GM12878 (cell line): ENCODE measurements around the gene CNOT8. TPM values are rescaled to one million over a fixed set of nuclear protein-coding genes. Genes with fewer than 3 reads are reported as not detected.

Experiments
- ATAC-seq: fragments of 200-7000 bp; cut with Tn5 transposase; 3 replicates; pipeline ENCODE4 v1.9.1; 2020; ENCODE audit warnings: mild to moderate bottlenecking, moderate library complexity
- BruUV-seq: library from RNA; stranded (reverse); fragments of 400-500 nt; replicated peaks from 2 replicates; lab custom pipeline; 2021; lab: Mats Ljungman, UMichigan
- CTCF ChIA-PET: fragments of 300-600 bp; sonication (Branson Sonifier 250); formaldehyde crosslinking; extraction: SDS; loops from one replicate; lab custom pipeline; 2021; ENCODE audit warnings: inconsistent platforms; lab: Yijun Ruan, JAX
- POLR2A ChIA-PET: fragments of 350-600 bp; formaldehyde crosslinking; extraction: SDS; loops from one replicate; lab custom pipeline; 2021; ENCODE audit warnings: inconsistent platforms; lab: Charles Lee
- RAD21 ChIA-PET: fragments of 300-600 bp; sonication (Branson Sonifier 250); formaldehyde crosslinking; loops from one replicate; lab custom pipeline; 2023; ENCODE audit warnings: antibody characterized with exemption; ENCODE audit not compliant: unreplicated experiment; lab: Charles Lee
- SMC1A ChIA-PET: fragments of 300-600 bp; sonication (Branson Sonifier 250); formaldehyde crosslinking; loops from one replicate; lab custom pipeline; 2023; ENCODE audit not compliant: unreplicated experiment, uncharacterized antibody; lab: Charles Lee
- DNase-seq: peaks from one replicate; pipeline ENCODE4 v3.0.0-alpha.2; 2011; ENCODE audit warnings: low read depth, low spot score
- FAIRE-seq: peaks from 3 replicates; lab custom pipeline; 2011; peaks lifted over from hg19 to GRCh38; lab: Jason Lieb, UNC
- H2AFZ ChIP-seq: 2 replicates; pipeline ENCODE4 v1.6.0; 2011; ENCODE audit warnings: low read depth, low read length, control low read depth; ENCODE audit not compliant: control insufficient read depth
- H3K27ac ChIP-seq: 2 replicates; pipeline ENCODE4 v1.5.1; 2011; ENCODE audit warnings: control low read depth; ENCODE audit not compliant: control insufficient read depth, insufficient read depth
- H3K27me3 ChIP-seq, 2 experiments: replicated peaks in 1 of 2; 2 replicates each; pipeline versions ENCODE4 v1.6.0 to v1.6.1; 2011; ENCODE audit warnings: low read length in 1 of 2; ENCODE audit not compliant: control insufficient read depth in 2 of 2, insufficient read depth in 2 of 2
- H3K36me3 ChIP-seq, 2 experiments: 2 replicates each; pipeline ENCODE4 v1.5.1; 2011; ENCODE audit warnings: low read length in 1 of 2; ENCODE audit not compliant: control insufficient read depth in 2 of 2, insufficient read depth in 2 of 2
- H3K4me1 ChIP-seq: 2 replicates; pipeline ENCODE4 v1.6.1; 2011; ENCODE audit warnings: mild to moderate bottlenecking, low read length, moderate library complexity, mixed read lengths; ENCODE audit not compliant: control insufficient read depth, insufficient read depth
- H3K4me2 ChIP-seq: 2 replicates; pipeline ENCODE4 v1.6.0; 2011; ENCODE audit warnings: control low read depth; ENCODE audit not compliant: control insufficient read depth, insufficient read depth
- H3K4me3 ChIP-seq: fragments of 200-600 bp; sonication (generic); 2 replicates; pipeline ENCODE4 v1.5.1; 2016
- H3K79me2 ChIP-seq: 2 replicates; pipeline ENCODE4 v1.6.0; 2011; ENCODE audit warnings: low read length; ENCODE audit not compliant: control insufficient read depth, insufficient read depth
- H3K9ac ChIP-seq: 2 replicates; pipeline ENCODE4 v1.8.0; 2011; ENCODE audit warnings: low read length, control low read depth, mixed read lengths; ENCODE audit not compliant: control insufficient read depth, insufficient read depth
- H3K9me3 ChIP-seq: replicated peaks from 3 replicates; pipeline ENCODE4 v1.5.1; 2011; ENCODE audit warnings: mild to moderate bottlenecking, low read length; ENCODE audit not compliant: control insufficient read depth, insufficient read depth
- H4K20me1 ChIP-seq: 2 replicates; pipeline ENCODE4 v1.6.0; 2011; ENCODE audit not compliant: control insufficient read depth, insufficient read depth
- BHLHE40 ChIP-seq, 2 experiments: fragments of 450-650 bp in 1 of 2; IDR thresholded peaks; 2 replicates each; pipeline ENCODE4 v1.6.1; 2011 to 2017; ENCODE audit warnings: low read depth in 2 of 2, borderline replicate concordance in 1 of 2, improper control_type of control experiment in 1 of 2, low read length in 1 of 2, mild to moderate bottlenecking in 1 of 2
- CHD2 ChIP-seq: IDR thresholded peaks from 2 replicates; pipeline ENCODE4 v1.6.1; 2011; ENCODE audit warnings: low read depth, low read length, improper control_type of control experiment, borderline replicate concordance
- ESRRA ChIP-seq: IDR thresholded peaks from 2 replicates; pipeline ENCODE4 v1.6.1; 2012; ENCODE audit warnings: mild to moderate bottlenecking, low read length, improper control_type of control experiment
- KLF5 ChIP-seq: fragments of 450-650 bp; IDR thresholded peaks from 2 replicates; pipeline ENCODE4 v1.6.1; 2014; ENCODE audit warnings: mild to moderate bottlenecking; ENCODE audit not compliant: partially characterized antibody
- POLR2A ChIP-seq: IDR thresholded peaks from 2 replicates; pipeline ENCODE4 v1.6.1; 2011; ENCODE audit warnings: low read depth, mild to moderate bottlenecking, low read length
- SIN3A ChIP-seq: IDR thresholded peaks from 2 replicates; pipeline ENCODE4 v1.6.1; 2012; ENCODE audit warnings: low read depth, low read length, improper control_type of control experiment
- SPI1 ChIP-seq: IDR thresholded peaks from 2 replicates; pipeline ENCODE4 v1.6.1; 2011; ENCODE audit warnings: low read depth, mild to moderate bottlenecking, low read length, moderate library complexity, borderline replicate concordance; ENCODE audit not compliant: insufficient read depth
- ZBED1 ChIP-seq: IDR thresholded peaks from 2 replicates; pipeline ENCODE4 v1.6.1; 2016; ENCODE audit warnings: borderline replicate concordance
- WGBS: methylation state at CpG from one replicate; pipeline ENCODE4 v1.1.6; 2016; ENCODE audit warnings: low lambda C conversion rate; ENCODE audit not compliant: insufficient replicate concordance, insufficient coverage; ENCODE audit errors: missing lambda C conversion rate; 5-methylcytosine and 5-hydroxymethylcytosine counted together
- in situ Hi-C: fragments of 300-500 bp; cut with MboI; formaldehyde crosslinking; loops from 9 replicates; pipeline ENCODE4 v1.14.3; 2018; ENCODE audit warnings: mixed read lengths
- intact Hi-C: fragments of 100-400 bp; cut with micrococcal nuclease; formaldehyde crosslinking; loops from one replicate; pipeline ENCODE4 v1.14.2; 2022; ENCODE audit not compliant: unreplicated experiment
- polyA plus RNA-seq, 11 experiments: library from polyadenylated mRNA; depleted of rRNA in 4 of 11; unstranded in 6 of 11; stranded (reverse) in 5 of 11; fragments of >200 nt; fragmentation: Nextera tagmentation in 4 of 11; fragmentation: Illumina TruSeq in 1 of 11; extraction: Ambion mirVana in 4 of 11; extraction: Trizol in 1 of 11; gene quantifications; 1 replicate in 1 of 11; 2 replicates in 10 of 11; pipeline versions ENCODE4 v1.2.1 to v1.2.3, GENCODE V29; 2011 to 2016; ENCODE audit warnings: inconsistent platforms in 2 of 11, missing spikeins in 2 of 11, low read depth in 1 of 11
- total RNA-seq, 4 experiments: library from RNA; depleted of rRNA in 3 of 4; stranded (reverse); fragments of >200 nt in 3 of 4; fragmentation: Illumina TruSeq in 1 of 4; extraction: Trizol in 1 of 4; gene quantifications; 2 replicates each; pipeline versions ENCODE4 v1.2.1 to v1.2.3, GENCODE V29; 2013 to 2021

The CNOT8 gene
- total and polyA plus RNA-seq, 10 of the 15 experiments (the other 5 are each of a cell fraction or from before 2014, with no cell fraction given) = 13.2 to 57.1 (median 39.0) TPM

DNA sequence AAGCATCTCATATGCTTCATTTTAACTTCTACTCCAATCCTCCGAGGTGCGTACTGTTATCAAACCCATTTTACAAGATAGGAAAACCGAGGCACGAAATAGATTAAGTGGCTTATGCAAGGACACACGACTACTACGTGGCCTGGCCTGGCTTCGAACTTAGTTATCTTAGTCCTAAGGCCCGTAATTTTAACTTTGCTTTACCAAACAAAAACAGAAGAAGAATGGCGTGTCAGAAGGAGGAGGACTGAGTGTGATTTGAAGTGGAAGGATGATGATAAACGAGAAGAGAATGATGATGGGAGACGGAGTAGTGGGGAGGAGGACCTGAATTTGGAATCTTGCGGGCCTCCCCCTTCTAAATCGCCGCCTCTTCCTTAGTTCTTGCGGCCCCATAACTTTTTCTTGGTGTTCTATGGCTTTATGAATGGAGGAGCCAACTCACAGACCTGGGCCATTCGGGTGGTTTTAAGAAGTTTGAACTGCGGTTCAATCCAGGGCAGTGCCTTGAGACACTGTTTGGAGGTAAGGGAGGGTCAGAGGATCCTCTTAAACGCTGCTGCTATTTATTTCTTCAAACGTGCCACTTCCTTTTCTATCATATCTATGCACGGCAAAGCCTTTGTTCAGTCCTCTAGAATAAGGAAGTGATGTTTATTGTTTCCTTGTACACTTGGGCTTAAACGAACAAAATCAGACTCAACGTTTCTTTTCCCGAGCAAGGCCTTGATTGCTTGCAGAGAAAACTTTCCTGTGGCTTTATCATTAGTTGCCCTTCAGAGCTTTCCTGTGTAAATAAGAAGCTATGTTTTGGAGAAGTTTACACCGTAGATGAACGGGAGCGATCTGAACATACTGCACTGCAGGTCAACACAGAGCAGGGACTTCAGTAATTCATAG lies 795 bp downstream of the CNOT8 start:
- BruUV-seq = TSS peak; percentile 68
- ChIA-PET CTCF (interaction anchor here (0.6 to 1.5 kb wide), 4 partner anchors 105 to 211 kb away, joined by 3 read pairs; no protein-coding TSS in a partner anchor), POLR2A (interaction anchor here (0.7 to 2.3 kb wide), 5 partner anchors 79 to 101 kb away, joined by 3 to 7 read pairs (median 3); no protein-coding TSS in a partner anchor), RAD21 (interaction anchor here (0.9 to 2.0 kb wide), 2 partner anchors 78 to 105 kb away, joined by 3 to 7 read pairs; partner anchors contain the start of gene GEMIN5), SMC1A (interaction anchor here (0.8 to 1.0 kb wide), 2 partner anchors 8 to 12 kb away, joined by 3 to 5 read pairs; no protein-coding TSS in a partner anchor)
- FAIRE-seq (peak; percentile 56), DNase-seq (no peak), ATAC-seq (peak; percentile 15)
- intact Hi-C loops = loop anchor here (1.0 to 5.0 kb wide), 3 partner anchors 80 to 412 kb away; partner anchors contain the start of genes GEMIN5, LARP1 and SAP30L
- Histone ChIP-seq H3K4me3 (peak overlapping the region; percentile 97), H3K79me2 (peaks cover 53% of the 10 kb centered on the region), H3K4me2 (peak overlapping the region; percentile 99), H3K27me3 (no peaks in the 10 kb centered on the region), H3K9me3 (no peaks in the 10 kb centered on the region), H3K27ac (peak overlapping the region; percentile 91), H4K20me1 (no peaks in the 10 kb centered on the region; the same call in 1 of the 2 replicates), H3K4me1 (peaks cover 17% of the 10 kb centered on the region), H3K36me3 (peaks cover 0 to 1% of the 10 kb centered on the region in 2 experiments; a peak in 1 of 4 replicates), H2AFZ (peak overlapping the region; percentile 92), H3K9ac (peak overlapping the region; percentile 80)
- under 1% methylated on average over 26 of the region's 26 CpGs for WGBS
- TF ChIP-seq ZBED1 (0 out of 2 replicates have a peak, but pooled peaks have one; percentile 9), BHLHE40 (IDR thresholded peaks at IDR 0.05; ENCODE audit: borderline replicate concordance in 1 of 2, low read depth in 2 of 2, low read length in 1 of 2) (peak; percentile 58 to 60; a peak in 3 of 4 replicates), SPI1 (peak; percentile 85), ESRRA (no peak), KLF5 (no peak), SIN3A (0 out of 2 replicates have a peak, but pooled peaks have one; percentile 17), POLR2A (peak; percentile 23; the same call in 1 of the 2 replicates), CHD2 (no peak)
- in situ Hi-C loops = no loop called here
